Stomach (tissue), 9 donors: ENCODE data around the gene ARRDC2. TPM values are rescaled to one million over a fixed set of nuclear protein-coding genes. Genes with fewer than 3 reads are reported as not detected.
A peak's percentile ranks its signal among the peaks of the same experiment; 100 is the strongest.

Source experiments
- DNase-seq, 2 donors: peaks; one replicate each; pipeline versions ENCODE4 v3.0.0 to v3.0.0-alpha.2; 2013 to 2019
- H3K27ac ChIP-seq, 5 donors: fragments of 200-600 bp in 4 of 5; sonication (generic) in 4 of 5; one replicate each; pipeline ENCODE4 v1.5.1; 2013 to 2019; ENCODE audit warnings: mild to moderate bottlenecking in 1 of 5, moderate library complexity in 1 of 5
- H3K27me3 ChIP-seq, 3 donors: fragments of 200-600 bp; sonication (generic); one replicate each; pipeline ENCODE4 v1.5.1; 2017 to 2019; ENCODE audit warnings: mixed run types in 1 of 3
- H3K36me3 ChIP-seq, 4 donors: fragments of 200-600 bp; sonication (generic); 1 replicate in 3 of 4; 2 replicates in 1 of 4; pipeline ENCODE4 v1.5.1; 2016 to 2019
- H3K4me1 ChIP-seq, 4 donors: fragments of 200-600 bp; sonication (generic); one replicate each; pipeline ENCODE4 v1.5.1; 2016 to 2019
- H3K4me3 ChIP-seq, 4 donors: fragments of 200-600 bp; sonication (generic) in 3 of 4; one replicate each; pipeline ENCODE4 v1.5.1; 2016 to 2019; ENCODE audit warnings: mild to moderate bottlenecking in 1 of 4
- H3K9me3 ChIP-seq, 4 donors: fragments of 200-600 bp; sonication (generic); one replicate each; pipeline ENCODE4 v1.5.1; 2016 to 2019
- EP300 ChIP-seq: sonication (generic); formaldehyde crosslinking; IDR thresholded peaks from one replicate; pipeline ENCODE4 v1.6.1; 2017; ENCODE audit warnings: antibody characterized with exemption
- POLR2A ChIP-seq, 4 donors: fragments of 450-650 bp; IDR thresholded peaks; one replicate each; pipeline ENCODE4 v1.6.1; 2016; ENCODE audit warnings: antibody characterized with exemption in 4 of 4, control low read depth in 2 of 4, mild to moderate bottlenecking in 1 of 4, moderate library complexity in 1 of 4
- POLR2AphosphoS5 ChIP-seq, 3 donors: sonication (generic); formaldehyde crosslinking; IDR thresholded peaks; one replicate each; pipeline ENCODE4 v1.6.1; 2016; ENCODE audit warnings: antibody characterized with exemption in 3 of 3
- WGBS, 5 donors: extraction: QIAGEN DNeasy Blood & Tissue Kit in 3 of 5; methylation state at CpG; one replicate each; pipeline versions ENCODE4 v1.1.5 to v1.1.7; 2013 to 2018; 5-methylcytosine and 5-hydroxymethylcytosine counted together
- intact Hi-C: fragments of 100-400 bp; cut with DNase I; formaldehyde crosslinking; loops from one replicate; pipeline ENCODE4 v1.15.1; 2023; ENCODE audit warnings: low total_unique reads
- polyA plus RNA-seq, 3 donors: library from polyadenylated mRNA; stranded (reverse); fragments of 200-250 nt; gene quantifications; one replicate each; pipeline ENCODE4 v1.2.3, GENCODE V29; 2013
- total RNA-seq, 5 donors: library from RNA; depleted of rRNA; stranded (reverse); fragments of >200 nt; gene quantifications; one replicate each; pipeline versions ENCODE4 v1.1.0 to v1.2.3, GENCODE V29; 2014 to 2016
- TF ChIP-seq, protein P1 (sequence below), 7 experiments: fragments of 450-650 bp in 4 of 7; fragments of 200-600 bp in 3 of 7; sonication (generic) in 3 of 7; IDR thresholded peaks; one replicate each; pipeline ENCODE4 v1.5.1; 2016 to 2019; ENCODE audit warnings: antibody characterized with exemption in 7 of 7, control low read depth in 2 of 7, mild to moderate bottlenecking in 1 of 7
- donor health status: healthy with polysubstance abuse.
- donor health status: Bipolar disorder and iron deficiency.
- donor health status: healthy.

Gene ARRDC2
- total and polyA plus RNA-seq, 8 donors: 19.8 to 130 (median 36.3) TPM

DNA sequence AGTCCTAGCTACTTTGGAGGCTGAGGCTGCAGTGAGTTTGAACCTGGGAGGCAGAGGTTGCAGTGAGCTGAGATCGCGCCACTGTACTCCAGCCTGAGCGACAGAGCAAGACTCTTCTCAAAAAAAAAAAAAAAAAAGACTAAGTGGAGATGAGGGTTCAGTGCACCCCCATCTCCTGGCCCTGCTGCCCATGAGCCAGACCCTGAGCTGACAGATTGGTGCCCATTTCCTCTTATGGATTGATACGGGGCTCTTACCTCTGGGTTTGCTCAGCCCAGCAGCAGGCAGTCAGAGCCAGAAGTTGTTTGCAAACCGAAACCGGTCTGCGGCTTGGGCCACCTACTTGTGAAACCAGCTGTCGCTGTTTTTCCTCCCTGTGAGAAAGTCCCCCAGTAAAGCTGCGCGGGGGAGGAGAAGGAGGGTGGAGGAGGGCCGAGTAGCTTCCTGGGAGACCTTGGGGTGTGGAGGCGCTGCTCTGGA lies 36.9 kb downstream of the ARRDC2 start:
- peak overlapping the region; percentile 61 to 81 (median 80) for H3K27ac ChIP-seq
- H3K36me3 ChIP-seq: no peaks in the 10 kb centered on the region
- H3K9me3 ChIP-seq: no peaks in the 10 kb centered on the region
- intact Hi-C loops: no loop called here
- 2 to 7% (median 5%) methylated on average over 11 to 12 of the region's 12 CpGs for WGBS, 5 donors
- H3K4me1 ChIP-seq: peaks cover 24 to 35% (median 33%) of the 10 kb centered on the region in 4 donors
- H3K4me3 ChIP-seq: peak overlapping the region; percentile 36 to 40 (median 39)
- DNase-seq: peak; percentile 86 to 94
- no peaks in the 10 kb centered on the region for H3K27me3 ChIP-seq
- TF ChIP-seq, protein P1, sequence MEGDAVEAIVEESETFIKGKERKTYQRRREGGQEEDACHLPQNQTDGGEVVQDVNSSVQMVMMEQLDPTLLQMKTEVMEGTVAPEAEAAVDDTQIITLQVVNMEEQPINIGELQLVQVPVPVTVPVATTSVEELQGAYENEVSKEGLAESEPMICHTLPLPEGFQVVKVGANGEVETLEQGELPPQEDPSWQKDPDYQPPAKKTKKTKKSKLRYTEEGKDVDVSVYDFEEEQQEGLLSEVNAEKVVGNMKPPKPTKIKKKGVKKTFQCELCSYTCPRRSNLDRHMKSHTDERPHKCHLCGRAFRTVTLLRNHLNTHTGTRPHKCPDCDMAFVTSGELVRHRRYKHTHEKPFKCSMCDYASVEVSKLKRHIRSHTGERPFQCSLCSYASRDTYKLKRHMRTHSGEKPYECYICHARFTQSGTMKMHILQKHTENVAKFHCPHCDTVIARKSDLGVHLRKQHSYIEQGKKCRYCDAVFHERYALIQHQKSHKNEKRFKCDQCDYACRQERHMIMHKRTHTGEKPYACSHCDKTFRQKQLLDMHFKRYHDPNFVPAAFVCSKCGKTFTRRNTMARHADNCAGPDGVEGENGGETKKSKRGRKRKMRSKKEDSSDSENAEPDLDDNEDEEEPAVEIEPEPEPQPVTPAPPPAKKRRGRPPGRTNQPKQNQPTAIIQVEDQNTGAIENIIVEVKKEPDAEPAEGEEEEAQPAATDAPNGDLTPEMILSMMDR (IDR thresholded peaks at IDR 0.05): peak in 1 of 7 experiments; percentile 13
- TF ChIP-seq POLR2AphosphoS5 (IDR thresholded peaks at IDR 0.05): peak in 2 of 3 donors; percentile 31 to 56
- TF ChIP-seq POLR2A (IDR thresholded peaks at IDR 0.05): no peak

DNA sequence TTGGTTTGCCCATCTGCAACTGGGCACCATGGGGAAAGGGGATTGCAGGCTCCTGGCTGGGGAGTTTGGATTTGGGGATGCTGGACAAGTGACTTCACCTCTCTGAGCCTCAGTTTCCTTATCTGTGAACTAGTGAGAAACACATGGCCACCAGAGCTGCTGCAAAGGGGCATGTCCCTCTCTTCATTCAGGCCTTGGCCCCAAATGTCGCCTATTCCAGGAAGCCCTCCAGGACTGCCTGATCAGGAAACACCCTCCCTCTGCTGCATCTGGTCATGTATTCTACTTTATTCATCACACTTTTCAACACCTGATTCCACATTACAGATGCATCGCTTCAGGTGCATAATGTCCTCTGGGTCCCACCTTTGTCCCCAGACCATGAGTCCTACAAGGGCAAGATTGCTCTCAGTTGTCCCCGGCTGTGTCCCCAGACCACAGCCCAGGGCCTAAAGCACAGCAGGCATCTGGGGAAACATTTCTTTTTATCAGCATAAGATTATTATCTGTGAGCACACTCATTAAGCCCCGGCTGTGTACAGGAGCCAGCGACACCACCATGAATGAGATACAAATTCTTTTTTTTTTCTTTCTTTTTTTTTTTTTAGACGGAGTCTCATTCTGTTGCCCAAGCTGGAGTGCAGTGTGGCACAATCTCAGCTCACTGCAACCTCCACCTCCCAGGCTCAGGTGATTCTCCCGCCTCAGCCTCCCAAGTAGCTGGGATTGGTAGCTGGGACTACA lies 37.5 kb downstream of the ARRDC2 start:
- no peak for DNase-seq
- H3K9me3 ChIP-seq: no peaks in the 10 kb centered on the region
- H3K27me3 ChIP-seq: no peaks in the 10 kb centered on the region
- H3K4me3 ChIP-seq: peak overlapping the region; percentile 36 to 40 (median 39)
- no peaks in the 10 kb centered on the region for H3K36me3 ChIP-seq
- H3K27ac ChIP-seq: peak overlapping the region; percentile 61 to 81 (median 80)
- TF ChIP-seq, protein P1 (IDR thresholded peaks at IDR 0.05): no peak
- TF ChIP-seq POLR2AphosphoS5 (IDR thresholded peaks at IDR 0.05) (no peak), POLR2A (IDR thresholded peaks at IDR 0.05) (no peak), EP300 (no peak)
- peaks cover 24 to 40% (median 36%) of the 10 kb centered on the region in 4 donors for H3K4me1 ChIP-seq
- intact Hi-C loops: no loop called here
- 52 to 61% (median 53%) methylated on average over 7 of the region's 7 CpGs for WGBS, 5 donors

GRCh38 chr19:18046059-18046718 lies 38.2 kb downstream of the ARRDC2 start:
- intact Hi-C loops: no loop called here
- no peaks in the 10 kb centered on the region for H3K36me3 ChIP-seq
- H3K9me3 ChIP-seq: no peaks in the 10 kb centered on the region
- peak in 1 of 2 donors; percentile 47 for DNase-seq
- H3K4me1 ChIP-seq: peaks cover 28 to 47% (median 43%) of the 10 kb centered on the region in 4 donors
- H3K4me3 ChIP-seq: no peak overlapping the region
- WGBS, 5 donors: 62 to 71% (median 62%) methylated on average over 14 of the region's 14 CpGs
- TF ChIP-seq EP300: no peak
- TF ChIP-seq, protein P1 (IDR thresholded peaks at IDR 0.05): no peak
- no peak for TF ChIP-seq POLR2A (IDR thresholded peaks at IDR 0.05)
- no peak for TF ChIP-seq POLR2AphosphoS5 (IDR thresholded peaks at IDR 0.05)
- peak overlapping the region in 4 of 5 donors; percentile 78 to 81 (median 80) for H3K27ac ChIP-seq
- no peaks in the 10 kb centered on the region for H3K27me3 ChIP-seq

GRCh38 chr19:18049385-18049784 lies 41.4 kb downstream of the ARRDC2 start:
- DNase-seq: peak; percentile 81 to 92
- Histone ChIP-seq H3K4me3 (no peak overlapping the region), H3K36me3 (no peaks in the 10 kb centered on the region), H3K27ac (peak overlapping the region; percentile 61 to 86 (median 80)), H3K4me1 (peaks cover 39 to 61% (median 52%) of the 10 kb centered on the region in 4 donors), H3K27me3 (peaks cover 0 to 5% (median 0%) of the 10 kb centered on the region in 3 donors), H3K9me3 (no peaks in the 10 kb centered on the region)
- TF ChIP-seq EP300 (peak; percentile 74), POLR2A (IDR thresholded peaks at IDR 0.05) (no peak), POLR2AphosphoS5 (IDR thresholded peaks at IDR 0.05) (peak; percentile 61 to 94 (median 65))
- TF ChIP-seq, protein P1 (IDR thresholded peaks at IDR 0.05): no peak
- 20 to 33% (median 26%) methylated on average over 9 to 10 of the region's 10 CpGs for WGBS, 5 donors
- intact Hi-C loops: no loop called here
